GM18499 (cell line): ENCODE data around the gene COX6A2.

Experiments used
- ATAC-seq: cut with Tn5 transposase; IDR thresholded peaks from one replicate; pipeline ENCODE4 v1.9.1; 2021; ENCODE audit warnings: moderate number of reproducible peaks; ENCODE audit not compliant: insufficient read depth, unreplicated experiment

COX6A2 gene

GRCh38 chr16:31413381-31413780, 14.8 kb downstream of the COX6A2 start:
- no peak for ATAC-seq

DNA sequence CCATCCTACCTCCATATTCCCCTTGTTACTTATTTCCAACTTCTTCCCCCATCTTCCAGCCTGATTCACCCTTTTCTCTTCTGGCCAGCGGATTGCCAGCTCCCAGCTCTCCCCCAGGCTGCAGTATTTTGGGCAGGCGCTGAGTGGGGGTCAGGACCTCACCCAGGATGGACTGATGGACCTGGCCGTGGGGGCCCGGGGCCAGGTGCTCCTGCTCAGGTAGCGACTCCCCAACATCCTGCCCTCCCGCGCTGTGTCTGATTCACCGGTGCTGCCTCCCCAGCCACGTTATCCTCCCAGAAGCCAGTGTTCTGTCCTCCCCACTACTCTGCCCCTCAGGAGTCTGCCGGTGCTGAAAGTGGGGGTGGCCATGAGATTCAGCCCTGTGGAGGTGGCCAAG, 15.4 kb downstream of the COX6A2 start:
- no peak for ATAC-seq

DNA sequence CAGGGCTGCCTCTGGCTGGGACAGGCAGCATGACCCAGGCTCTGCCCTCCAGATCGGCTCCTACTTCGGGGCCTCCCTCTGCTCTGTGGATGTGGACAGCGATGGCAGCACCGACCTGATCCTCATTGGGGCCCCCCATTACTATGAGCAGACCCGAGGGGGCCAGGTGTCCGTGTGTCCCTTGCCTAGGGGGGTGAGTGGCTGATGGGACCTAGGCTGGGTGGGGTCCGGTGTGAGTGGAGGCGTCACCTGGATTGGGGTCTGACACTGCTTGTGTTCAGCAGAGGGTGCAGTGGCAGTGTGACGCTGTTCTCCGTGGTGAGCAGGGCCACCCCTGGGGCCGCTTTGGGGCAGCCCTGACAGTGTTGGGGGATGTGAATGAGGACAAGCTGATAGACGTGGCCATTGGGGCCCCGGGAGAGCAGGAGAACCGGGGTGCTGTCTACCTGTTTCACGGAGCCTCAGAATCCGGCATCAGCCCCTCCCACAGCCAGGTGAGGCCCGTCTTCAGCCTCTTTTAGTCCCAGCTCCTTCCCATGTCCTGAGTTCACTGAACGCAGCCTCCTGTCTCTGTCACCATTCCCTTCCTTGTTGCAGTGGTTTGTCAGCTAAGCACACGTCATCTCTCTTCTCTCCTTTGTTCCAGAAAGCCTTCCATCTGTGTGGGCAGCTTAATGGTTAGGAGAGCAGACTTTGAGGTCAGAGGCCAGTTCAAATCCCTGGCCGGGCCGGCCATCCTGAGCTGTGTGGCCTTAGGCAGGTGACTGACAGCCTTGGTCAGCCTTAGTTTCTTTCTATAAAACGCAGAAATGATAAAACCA, 16.9 kb downstream of the COX6A2 start:
- ATAC-seq = no peak

GRCh38 chr16:31410082-31410481, 18.1 kb downstream of the COX6A2 start:
- ATAC-seq = no peak

DNA sequence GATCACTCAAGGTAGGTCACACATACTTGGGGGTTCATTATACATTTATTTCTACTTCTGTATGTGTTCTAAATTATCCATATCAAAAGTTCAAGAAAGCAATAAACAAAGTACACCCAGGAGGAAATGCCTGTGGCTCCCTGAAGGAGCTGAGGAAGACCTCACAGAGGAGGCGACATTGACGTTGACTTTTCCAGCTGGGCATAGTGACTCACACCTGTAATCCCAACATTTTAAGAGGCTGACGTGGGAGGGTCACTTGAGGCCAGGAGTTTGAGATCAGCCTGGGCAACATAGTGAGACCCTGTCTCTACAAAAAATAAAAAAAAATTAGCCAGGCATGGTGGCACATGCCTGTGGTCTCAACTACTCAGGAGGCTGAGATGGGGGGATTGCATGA, 18.7 kb downstream of the COX6A2 start:
- ATAC-seq = no peak

DNA sequence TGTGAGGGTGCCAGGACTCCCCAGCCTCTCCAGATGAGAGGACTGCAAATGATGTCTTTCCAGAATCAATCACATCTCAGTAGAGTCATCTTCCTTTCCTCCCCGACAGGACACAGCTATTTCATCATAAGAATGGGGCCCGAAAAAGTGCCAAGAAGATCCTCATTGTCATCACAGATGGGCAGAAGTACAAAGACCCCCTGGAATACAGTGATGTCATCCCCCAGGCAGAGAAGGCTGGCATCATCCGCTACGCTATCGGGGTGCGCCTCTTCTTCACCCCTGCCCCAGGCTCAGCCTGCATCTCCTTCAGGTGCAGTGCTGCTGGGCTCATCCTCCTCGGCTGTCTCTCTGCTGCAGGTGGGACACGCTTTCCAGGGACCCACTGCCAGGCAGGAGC, 20.8 kb downstream of the COX6A2 start:
- no peak for ATAC-seq

GRCh38 chr16:31404353-31405064, 23.7 kb downstream of the COX6A2 start:
- ATAC-seq = no peak

DNA sequence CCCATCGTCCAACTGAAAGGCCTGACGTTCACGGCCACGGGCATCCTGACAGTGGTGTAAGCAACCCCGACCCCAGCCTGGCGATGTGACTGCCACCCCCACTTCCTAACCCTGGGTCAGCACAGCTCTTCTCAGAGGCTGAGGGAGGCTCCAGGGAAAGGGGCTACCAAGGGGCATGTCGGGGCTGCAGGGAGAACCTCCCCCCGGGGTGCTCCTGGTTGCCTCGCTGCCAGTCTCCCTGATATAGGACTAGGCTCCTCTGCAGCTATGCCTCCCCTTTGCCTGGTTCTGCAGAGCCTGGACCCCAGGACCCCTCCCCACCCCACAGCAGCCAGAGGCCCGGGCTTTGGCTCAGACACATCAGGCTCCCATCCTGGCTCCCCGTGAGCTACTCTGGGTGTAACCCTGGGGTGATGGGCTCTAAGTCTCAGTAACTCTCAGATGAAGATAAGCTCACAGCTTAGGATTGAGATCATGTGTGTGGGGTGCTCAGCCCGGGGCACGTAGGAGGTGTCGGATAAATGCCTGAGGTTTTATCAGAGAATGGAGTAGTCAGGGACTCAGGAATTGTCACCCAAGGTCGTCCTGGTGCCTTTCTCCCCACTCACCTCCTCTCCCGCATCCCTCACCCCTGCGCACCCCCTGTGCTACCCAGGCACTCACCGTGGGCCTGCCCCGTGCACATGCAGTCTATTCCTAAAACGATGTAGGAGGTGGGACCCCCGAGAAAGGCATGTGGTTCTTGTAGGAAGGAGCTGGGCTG, 24.4 kb downstream of the COX6A2 start:
- ATAC-seq = no peak

DNA sequence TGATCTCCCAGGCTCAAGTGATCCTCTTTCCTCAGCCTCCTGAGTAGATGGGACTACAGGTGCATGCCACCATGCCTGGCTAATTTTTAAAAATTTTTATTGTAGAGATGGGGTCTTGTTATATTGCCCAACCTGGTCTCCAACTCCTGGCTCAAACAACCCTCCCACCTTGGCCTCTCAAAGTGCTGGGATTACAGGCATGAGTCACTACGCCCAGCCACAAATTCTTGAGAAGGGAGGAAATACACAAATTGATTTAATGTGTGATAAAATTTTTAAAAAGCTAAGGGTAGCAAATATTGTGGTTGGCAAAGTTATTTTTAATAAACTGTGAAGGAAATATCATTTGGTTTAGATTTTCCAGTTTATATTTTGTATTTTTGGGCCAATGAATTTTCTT, 25.5 kb downstream of the COX6A2 start:
- ATAC-seq = no peak

DNA sequence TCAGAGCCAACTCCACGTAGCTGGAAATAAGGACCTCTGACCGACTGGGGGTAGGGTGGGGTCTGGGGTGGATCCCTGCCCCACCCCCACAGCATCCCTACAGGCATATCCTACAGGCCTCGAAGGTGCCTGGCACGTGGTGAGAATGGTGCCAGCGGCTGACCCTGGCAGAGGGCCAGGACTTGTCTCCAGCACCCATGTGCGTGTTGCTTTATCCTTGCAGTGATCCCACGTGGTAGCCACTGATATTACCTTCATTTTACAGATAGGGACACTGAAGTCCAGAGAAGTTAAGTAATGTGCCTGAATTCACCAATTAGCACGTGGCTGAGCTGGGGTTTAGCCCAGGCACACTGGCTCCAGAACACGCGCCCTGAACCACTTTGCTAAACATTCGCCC, 26.7 kb downstream of the COX6A2 start:
- ATAC-seq = no peak

GRCh38 chr16:31400191-31400590, 28.0 kb downstream of the COX6A2 start:
- no peak for ATAC-seq

- no peak for ATAC-seq
These were observed 30.5 kb downstream of the COX6A2 start for GRCh38 chr16:31397701-31398100.

DNA sequence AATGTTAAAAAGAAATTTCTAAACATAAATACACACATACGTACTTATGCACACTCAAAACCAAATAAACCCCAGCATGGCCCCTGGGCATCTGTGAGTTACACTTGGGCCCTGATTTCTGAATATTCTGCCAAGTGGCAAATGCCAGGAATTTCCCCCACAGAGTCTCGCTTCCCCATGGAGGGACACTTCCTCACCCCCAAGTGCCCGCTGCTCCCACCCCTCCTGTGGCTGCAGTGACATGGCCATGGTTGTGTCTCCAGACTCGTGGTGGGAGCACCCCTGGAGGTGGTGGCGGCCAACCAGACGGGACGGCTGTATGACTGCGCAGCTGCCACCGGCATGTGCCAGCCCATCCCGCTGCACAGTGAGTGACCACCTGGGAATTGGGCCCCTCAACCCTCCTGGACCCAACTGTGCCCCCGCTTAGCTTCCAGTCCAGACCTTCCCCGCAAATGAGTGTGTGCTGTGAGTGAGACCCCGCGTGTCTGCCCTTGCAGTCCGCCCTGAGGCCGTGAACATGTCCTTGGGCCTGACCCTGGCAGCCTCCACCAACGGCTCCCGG, 31.0 kb downstream of the COX6A2 start:
- no peak for ATAC-seq

- no peak for ATAC-seq
These were observed 32.5 kb downstream of the COX6A2 start for GRCh38 chr16:31395647-31396046.

DNA sequence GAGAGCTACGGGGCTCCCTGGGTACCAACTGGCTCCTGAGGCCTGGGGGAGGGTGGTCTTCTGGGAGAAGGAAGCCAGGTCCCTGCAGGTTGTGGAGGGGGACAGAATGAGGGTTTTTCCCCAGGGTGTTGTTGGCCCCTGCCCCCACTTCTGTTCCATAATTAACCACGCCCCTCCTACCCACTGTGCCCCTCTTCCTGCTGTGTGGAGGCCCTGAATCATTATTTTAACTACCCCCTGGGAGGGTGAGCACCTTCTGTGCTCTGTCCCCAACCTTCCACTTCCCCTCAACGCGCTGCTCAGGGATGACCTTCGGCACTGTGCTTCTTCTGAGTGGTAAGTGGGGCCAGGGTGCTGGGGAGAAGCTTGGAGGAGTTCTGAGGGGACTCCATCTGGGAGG, 35.1 kb downstream of the COX6A2 start, which contains the start of gene ITGAD:
TSS of gene ITGAD (plus strand) at position 280 of the 400 bp plus-strand sequence. CDS start at position 306, 26 bp downstream.
- ATAC-seq = no peak

- ATAC-seq = no peak
These were observed 37.6 kb downstream of the COX6A2 start for GRCh38 chr16:31390504-31391041.

GRCh38 chr16:31388535-31388934, 39.6 kb downstream of the COX6A2 start:
- ATAC-seq = no peak

- ATAC-seq = no peak
These were observed 41.8 kb downstream of the COX6A2 start for GRCh38 chr16:31386157-31386984.

DNA sequence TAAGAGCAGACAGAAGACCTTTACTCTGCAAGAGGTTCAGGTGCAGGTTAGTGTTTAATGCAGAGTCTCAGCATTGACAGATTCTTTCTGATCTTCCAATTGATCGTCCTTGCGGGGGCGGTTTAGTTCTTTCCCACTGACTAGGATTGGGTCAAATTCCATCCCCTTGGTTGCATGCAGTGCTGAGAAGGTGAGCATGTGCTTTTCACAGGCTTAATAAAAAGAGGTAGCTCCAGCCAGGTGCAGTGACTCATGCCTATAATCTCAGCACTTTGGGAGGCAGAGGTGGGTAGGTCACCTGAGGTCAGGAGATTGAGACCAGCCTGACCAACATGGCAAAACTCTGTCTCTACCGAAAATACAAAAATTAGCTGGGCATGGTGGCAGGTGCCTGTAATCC, 42.5 kb downstream of the COX6A2 start:
- no peak for ATAC-seq
